ENCODE measurements around the gene AADAC. TPM values are rescaled to one million over a fixed set of nuclear protein-coding genes. Genes with fewer than 3 reads are reported as not detected.
"Not testable (repeated sequence)": the region's sequence is repeated elsewhere in the genome, so short reads cannot be mapped to it uniquely, and the experiment has no call there.

The AADAC gene
- total RNA-seq, 3 donors from 2014 or later: 0.11 to 0.18 (median 0.13) TPM

GRCh38 chr3:151816091-151816604 lies 2.2 kb downstream of the AADAC start:
- no peaks in the 10 kb centered on the region for H3K36me3 Mint-ChIP-seq (ENCODE audit: insufficient read depth)
- no peak overlapping the region for H3K4me3 Mint-ChIP-seq
- no peak for DNase-seq
- no peaks in the 10 kb centered on the region for H3K9me3 Mint-ChIP-seq
- no peaks in the 10 kb centered on the region for H3K4me1 Mint-ChIP-seq (ENCODE audit: low read depth)
- ATAC-seq: no peak
- H3K27me3 Mint-ChIP-seq (ENCODE audit: low read depth): peaks cover 15% of the 10 kb centered on the region

- Mint-ChIP-seq H3K27me3 (ENCODE audit: low read depth) (peaks cover 15% of the 10 kb centered on the region), H3K9me3 (no peaks in the 10 kb centered on the region), H3K4me1 (ENCODE audit: low read depth) (no peaks in the 10 kb centered on the region), H3K36me3 (ENCODE audit: insufficient read depth) (no peaks in the 10 kb centered on the region), H3K4me3 (no peak overlapping the region)
- DNase-seq: no peak
- no peak for ATAC-seq
Observed at GRCh38 chr3:151817473-151817872, 3.6 kb downstream of the AADAC start.

- Mint-ChIP-seq H3K4me1 (ENCODE audit: low read depth) (no peaks in the 10 kb centered on the region), H3K27me3 (ENCODE audit: low read depth) (peaks cover 15% of the 10 kb centered on the region), H3K9me3 (no peaks in the 10 kb centered on the region), H3K36me3 (ENCODE audit: insufficient read depth) (no peaks in the 10 kb centered on the region), H3K4me3 (no peak overlapping the region)
- no peak for DNase-seq
- ATAC-seq: no peak
Observed at GRCh38 chr3:151818361-151818760, 4.4 kb downstream of the AADAC start.

- Mint-ChIP-seq H3K36me3 (ENCODE audit: insufficient read depth) (no peaks in the 10 kb centered on the region), H3K27me3 (ENCODE audit: low read depth) (peaks cover 11% of the 10 kb centered on the region), H3K4me1 (ENCODE audit: low read depth) (no peaks in the 10 kb centered on the region), H3K4me3 (no peak overlapping the region), H3K9me3 (no peaks in the 10 kb centered on the region)
- ATAC-seq: no peak
- DNase-seq: no peak
Observed at GRCh38 chr3:151819910-151820309, 6.0 kb downstream of the AADAC start.

- Mint-ChIP-seq H3K4me3 (no peak overlapping the region), H3K4me1 (ENCODE audit: low read depth) (no peaks in the 10 kb centered on the region), H3K27me3 (ENCODE audit: low read depth) (peaks cover 16% of the 10 kb centered on the region), H3K9me3 (no peaks in the 10 kb centered on the region), H3K36me3 (ENCODE audit: insufficient read depth) (no peaks in the 10 kb centered on the region)
- DNase-seq: no peak
- no peak for ATAC-seq
Observed at GRCh38 chr3:151827816-151828215, 13.9 kb downstream of the AADAC start.

- peaks cover 9% of the 10 kb centered on the region for H3K27me3 Mint-ChIP-seq (ENCODE audit: low read depth)
- no peak for ATAC-seq
- H3K9me3 Mint-ChIP-seq: no peaks in the 10 kb centered on the region
- no peaks in the 10 kb centered on the region for H3K4me1 Mint-ChIP-seq (ENCODE audit: low read depth)
- H3K4me3 Mint-ChIP-seq: no peak overlapping the region
- DNase-seq: no peak
- no peaks in the 10 kb centered on the region for H3K36me3 Mint-ChIP-seq (ENCODE audit: insufficient read depth)
Observed at GRCh38 chr3:151835751-151836525, 22.0 kb downstream of the AADAC start.

- Mint-ChIP-seq H3K27me3 (ENCODE audit: low read depth) (peaks cover 11% of the 10 kb centered on the region), H3K4me1 (ENCODE audit: low read depth) (no peaks in the 10 kb centered on the region), H3K4me3 (no peak overlapping the region), H3K9me3 (no peaks in the 10 kb centered on the region), H3K36me3 (ENCODE audit: insufficient read depth) (no peaks in the 10 kb centered on the region)
- DNase-seq (no peak), ATAC-seq (no peak)
Observed at GRCh38 chr3:151837057-151837456, 23.1 kb downstream of the AADAC start.

GRCh38 chr3:151838574-151839312 lies 24.8 kb downstream of the AADAC start:
- H3K36me3 Mint-ChIP-seq (ENCODE audit: insufficient read depth): no peaks in the 10 kb centered on the region
- peaks cover 7% of the 10 kb centered on the region for H3K27me3 Mint-ChIP-seq (ENCODE audit: low read depth)
- ATAC-seq (peak in 1 of 2 donors; percentile 62), DNase-seq (no peak)
- no peak overlapping the region for H3K4me3 Mint-ChIP-seq
- H3K4me1 Mint-ChIP-seq (ENCODE audit: low read depth): no peaks in the 10 kb centered on the region
- no peaks in the 10 kb centered on the region for H3K9me3 Mint-ChIP-seq

GRCh38 chr3:151839313-151839631 lies 25.4 kb downstream of the AADAC start:
- ATAC-seq: no peak
- Mint-ChIP-seq H3K9me3 (no peaks in the 10 kb centered on the region), H3K4me3 (no peak overlapping the region), H3K4me1 (ENCODE audit: low read depth) (no peaks in the 10 kb centered on the region), H3K27me3 (ENCODE audit: low read depth) (peaks cover 7% of the 10 kb centered on the region), H3K36me3 (ENCODE audit: insufficient read depth) (no peaks in the 10 kb centered on the region)
- no peak for DNase-seq

- no peak overlapping the region for H3K4me3 Mint-ChIP-seq
- H3K27me3 Mint-ChIP-seq (ENCODE audit: low read depth): peaks cover 7% of the 10 kb centered on the region
- H3K4me1 Mint-ChIP-seq (ENCODE audit: low read depth): no peaks in the 10 kb centered on the region
- no peak for ATAC-seq
- H3K36me3 Mint-ChIP-seq (ENCODE audit: insufficient read depth): no peaks in the 10 kb centered on the region
- no peak for DNase-seq
- no peaks in the 10 kb centered on the region for H3K9me3 Mint-ChIP-seq
Observed at GRCh38 chr3:151841801-151842200, 27.9 kb downstream of the AADAC start.

GRCh38 chr3:151843275-151843674 lies 29.4 kb downstream of the AADAC start:
- Mint-ChIP-seq H3K9me3 (no peaks in the 10 kb centered on the region), H3K4me3 (no peak overlapping the region), H3K27me3 (ENCODE audit: low read depth) (peaks cover 4% of the 10 kb centered on the region), H3K4me1 (ENCODE audit: low read depth) (no peaks in the 10 kb centered on the region), H3K36me3 (ENCODE audit: insufficient read depth) (no peaks in the 10 kb centered on the region)
- DNase-seq (no peak), ATAC-seq (no peak)

GRCh38 chr3:151845306-151845905 lies 31.5 kb downstream of the AADAC start:
- Mint-ChIP-seq H3K27me3 (ENCODE audit: low read depth) (peaks cover 8% of the 10 kb centered on the region), H3K4me3 (no peak overlapping the region), H3K36me3 (ENCODE audit: insufficient read depth) (no peaks in the 10 kb centered on the region), H3K9me3 (peaks cover 11% of the 10 kb centered on the region), H3K4me1 (ENCODE audit: low read depth) (no peaks in the 10 kb centered on the region)
- ATAC-seq (no peak), DNase-seq (no peak)

GRCh38 chr3:151850065-151850464 lies 36.1 kb downstream of the AADAC start:
- H3K4me3 Mint-ChIP-seq; H3K36me3 Mint-ChIP-seq (ENCODE audit: insufficient read depth); ATAC-seq; H3K4me1 Mint-ChIP-seq (ENCODE audit: low read depth); DNase-seq: not testable (repeated sequence)
- peaks cover 11% of the 10 kb centered on the region for H3K27me3 Mint-ChIP-seq (ENCODE audit: low read depth)
- H3K9me3 Mint-ChIP-seq: peaks cover 23% of the 10 kb centered on the region

GRCh38 chr3:151852074-151852811 lies 38.3 kb downstream of the AADAC start:
- Mint-ChIP-seq H3K4me1 (ENCODE audit: low read depth) (no peaks in the 10 kb centered on the region), H3K9me3 (peaks cover 23% of the 10 kb centered on the region), H3K36me3 (ENCODE audit: insufficient read depth) (no peaks in the 10 kb centered on the region), H3K27me3 (ENCODE audit: low read depth) (peaks cover 20% of the 10 kb centered on the region), H3K4me3 (no peak overlapping the region)
- ATAC-seq: no peak
- DNase-seq: no peak
